ENCODE data around the gene ENOX1. TPM values are rescaled to one million over a fixed set of nuclear protein-coding genes. Genes with fewer than 3 reads are reported as not detected.

Gene ENOX1
- total RNA-seq, 4 donors from 2014 or later: 0.27 to 0.83 (median 0.53) TPM; not detected in 1

GRCh38 chr13:43489233-43489632 lies 297.5 kb downstream of the ENOX1 start:
- Histone ChIP-seq H3K4me1 (no peaks in the 10 kb centered on the region), H3K4me3 (no peak overlapping the region), H3K9me3 (no peaks in the 10 kb centered on the region), H3K36me3 (no peaks in the 10 kb centered on the region), H3K27me3 (no peaks in the 10 kb centered on the region), H3K27ac (no peak overlapping the region)
- TF ChIP-seq CTCF (IDR thresholded peaks at IDR 0.05): no peak
- TF ChIP-seq POLR2A (IDR thresholded peaks at IDR 0.05): no peak
- DNase-seq: no peak

GRCh38 chr13:43487885-43488284 lies 298.9 kb downstream of the ENOX1 start:
- DNase-seq: no peak
- no peak overlapping the region for H3K4me3 ChIP-seq
- H3K27ac ChIP-seq: no peak overlapping the region
- TF ChIP-seq POLR2A (IDR thresholded peaks at IDR 0.05) (no peak), CTCF (IDR thresholded peaks at IDR 0.05) (no peak)
- no peaks in the 10 kb centered on the region for H3K4me1 ChIP-seq
- H3K36me3 ChIP-seq: no peaks in the 10 kb centered on the region
- no peaks in the 10 kb centered on the region for H3K9me3 ChIP-seq
- no peaks in the 10 kb centered on the region for H3K27me3 ChIP-seq

- DNase-seq: no peak
- Histone ChIP-seq H3K9me3 (no peaks in the 10 kb centered on the region), H3K27me3 (no peaks in the 10 kb centered on the region), H3K27ac (no peak overlapping the region), H3K36me3 (no peaks in the 10 kb centered on the region), H3K4me3 (no peak overlapping the region), H3K4me1 (no peaks in the 10 kb centered on the region)
- no peak for TF ChIP-seq POLR2A (IDR thresholded peaks at IDR 0.05)
- TF ChIP-seq CTCF (IDR thresholded peaks at IDR 0.05): no peak
Measured at GRCh38 chr13:43487461-43487860, 299.3 kb downstream of the ENOX1 start.

- H3K9me3 ChIP-seq: no peaks in the 10 kb centered on the region
- no peak overlapping the region for H3K4me3 ChIP-seq
- no peaks in the 10 kb centered on the region for H3K36me3 ChIP-seq
- no peak for DNase-seq
- H3K4me1 ChIP-seq: no peaks in the 10 kb centered on the region
- TF ChIP-seq POLR2A (IDR thresholded peaks at IDR 0.05): no peak
- no peak for TF ChIP-seq CTCF (IDR thresholded peaks at IDR 0.05)
- no peaks in the 10 kb centered on the region for H3K27me3 ChIP-seq
- H3K27ac ChIP-seq: no peak overlapping the region
Measured at GRCh38 chr13:43484432-43485225, 302.1 kb downstream of the ENOX1 start.

- Histone ChIP-seq H3K4me1 (no peaks in the 10 kb centered on the region), H3K36me3 (no peaks in the 10 kb centered on the region), H3K4me3 (no peak overlapping the region), H3K9me3 (no peaks in the 10 kb centered on the region), H3K27ac (no peak overlapping the region), H3K27me3 (no peaks in the 10 kb centered on the region)
- no peak for TF ChIP-seq CTCF (IDR thresholded peaks at IDR 0.05)
- no peak for TF ChIP-seq POLR2A (IDR thresholded peaks at IDR 0.05)
- no peak for DNase-seq
Measured at GRCh38 chr13:43483930-43484329, 302.8 kb downstream of the ENOX1 start.
